B cell (primary cell): ENCODE results near the gene SEMA4F. TPM values are rescaled to one million over a fixed set of nuclear protein-coding genes. Genes with fewer than 3 reads are reported as not detected.

ENCODE experiments used
- ATAC-seq: fragments of 200-7000 bp; cut with Tn5 transposase; one replicate; pipeline ENCODE4 v1.10.0; 2021; ENCODE audit warnings: low read depth, mild to moderate bottlenecking, moderate number of reproducible peaks, moderate library complexity
- CTCF ChIA-PET: fragments of 350-600 bp; sonication (Branson Sonifier 250); formaldehyde crosslinking; loops from one replicate; lab custom pipeline; 2021; ENCODE audit warnings: antibody characterized with exemption, inconsistent platforms; lab: Charles Lee
- POLR2A ChIA-PET: fragments of 350-600 bp; sonication (Branson Sonifier 250); formaldehyde crosslinking; loops from one replicate; lab custom pipeline; 2021; ENCODE audit warnings: antibody characterized with exemption; lab: Charles Lee
- DNase-seq: peaks from one replicate; pipeline ENCODE4 v3.0.0; 2013
- H2AFZ ChIP-seq: 2 replicates; pipeline ENCODE4 v1.6.1; 2012; ENCODE audit warnings: mild to moderate bottlenecking, low read depth, low read length; ENCODE audit not compliant: insufficient read depth, poor library complexity, severe bottlenecking
- H3K27ac ChIP-seq, 2 donors: 1 replicate in 1 of 2; 2 replicates in 1 of 2; pipeline ENCODE4 v1.5.1; 2012 to 2013; ENCODE audit warnings: low read length in 2 of 2, mild to moderate bottlenecking in 2 of 2, moderate library complexity in 1 of 2
- H3K27me3 ChIP-seq, 4 experiments: fragments of 200-600 bp in 1 of 4; sonication (generic) in 1 of 4; replicated peaks in 1 of 4; 1 replicate in 2 of 4; 2 replicates in 2 of 4; pipeline versions ENCODE4 v1.6.1 to v1.7.0; 2013 to 2016; ENCODE audit warnings: low read length in 3 of 4, mild to moderate bottlenecking in 2 of 4, mixed read lengths in 1 of 4, moderate library complexity in 1 of 4; ENCODE audit not compliant: insufficient read depth in 4 of 4, control insufficient read depth in 3 of 4; ENCODE audit errors: control extremely low read depth in 1 of 4
- H3K36me3 ChIP-seq, 2 experiments: replicated peaks in 1 of 2; 1 replicate in 1 of 2; 2 replicates in 1 of 2; pipeline versions ENCODE4 v1.6.1 to v1.7.1; 2013; ENCODE audit warnings: low read length in 1 of 2; ENCODE audit not compliant: insufficient read depth in 2 of 2, control insufficient read depth in 1 of 2; ENCODE audit errors: control extremely low read depth in 1 of 2, extremely low read depth in 1 of 2
- H3K4me1 ChIP-seq, 2 donors: fragments of 200-600 bp in 1 of 2; sonication (generic) in 1 of 2; 1 replicate in 1 of 2; 2 replicates in 1 of 2; pipeline versions ENCODE4 v1.5.1 to v1.6.1; 2013 to 2017; ENCODE audit warnings: low read length in 2 of 2; ENCODE audit not compliant: control insufficient read depth in 2 of 2, insufficient read depth in 2 of 2
- H3K4me2 ChIP-seq: replicated peaks from 2 replicates; pipeline ENCODE3; 2012; ENCODE audit warnings: mild to moderate bottlenecking, low read depth, low read length; ENCODE audit not compliant: poor library complexity, severe bottlenecking
- H3K4me3 ChIP-seq, 5 experiments: fragments of 200-600 bp in 1 of 5; sonication (generic) in 1 of 5; 1 replicate in 3 of 5; 2 replicates in 2 of 5; pipeline versions ENCODE4 v1.5.1 to v1.7.0; 2011 to 2016; ENCODE audit warnings: low read length in 4 of 5, mild to moderate bottlenecking in 4 of 5, low read depth in 2 of 5, control low read depth in 1 of 5, moderate library complexity in 1 of 5; ENCODE audit not compliant: insufficient read depth in 1 of 5; ENCODE audit errors: control extremely low read depth in 1 of 5, extremely low read depth in 1 of 5
- H3K79me2 ChIP-seq: fragments of 200-600 bp; sonication (generic); one replicate; pipeline ENCODE4 v1.6.0; 2016; ENCODE audit warnings: low read length; ENCODE audit not compliant: control insufficient read depth, insufficient read depth
- H3K9ac ChIP-seq: fragments of 200-600 bp; sonication (generic); 2 replicates; pipeline ENCODE4 v1.6.1; 2017; ENCODE audit warnings: mild to moderate bottlenecking, low read length, moderate library complexity
- H3K9me3 ChIP-seq, 3 donors: one replicate each; pipeline versions ENCODE4 v1.6.1 to v1.7.1; 2013; ENCODE audit warnings: low read length in 2 of 3; ENCODE audit not compliant: control insufficient read depth in 2 of 3, insufficient read depth in 1 of 3; ENCODE audit errors: control extremely low read depth in 1 of 3
- H4K20me1 ChIP-seq: 2 replicates; pipeline ENCODE4 v1.6.0; 2012; ENCODE audit warnings: mild to moderate bottlenecking, low read length; ENCODE audit not compliant: insufficient read depth, control insufficient read depth, poor library complexity, severe bottlenecking
- H3K27ac Mint-ChIP-seq: one replicate; pipeline ENCODE4 v1.8.0; 2021; ENCODE audit warnings: mixed read lengths
- H3K27me3 Mint-ChIP-seq: one replicate; pipeline ENCODE4 v1.8.0; 2021; ENCODE audit warnings: mixed read lengths
- H3K4me1 Mint-ChIP-seq: one replicate; pipeline ENCODE4 v1.8.0; 2021; ENCODE audit warnings: mixed read lengths
- H3K4me3 Mint-ChIP-seq: one replicate; pipeline ENCODE4 v1.8.0; 2021; ENCODE audit warnings: mixed read lengths
- H3K9me3 Mint-ChIP-seq: one replicate; pipeline ENCODE4 v1.8.0; 2022; ENCODE audit warnings: mixed read lengths; ENCODE audit not compliant: insufficient read depth
- CTCF ChIP-seq: fragments of 200-600 bp; IDR thresholded peaks from one replicate; pipeline ENCODE4 v1.8.0; 2022; ENCODE audit warnings: antibody characterized with exemption, mild to moderate bottlenecking
- EZH2 ChIP-seq: IDR thresholded peaks from 2 replicates; pipeline ENCODE4 v1.6.1; 2012; ENCODE audit warnings: borderline replicate concordance, low read depth, mild to moderate bottlenecking, moderate library complexity, low read length; ENCODE audit not compliant: insufficient read depth, poor library complexity, severe bottlenecking
- WGBS: methylation state at CpG from one replicate; pipeline ENCODE4 v1.1.5; 2013; ENCODE audit warnings: missing lambda C conversion rate; ENCODE audit not compliant: insufficient coverage; 5-methylcytosine and 5-hydroxymethylcytosine counted together
- intact Hi-C: fragments of 100-400 bp; cut with micrococcal nuclease; formaldehyde crosslinking; loops from one replicate; pipeline ENCODE4 v1.10.0; 2022
- polyA plus RNA-seq: library from polyadenylated mRNA; depleted of rRNA; stranded (reverse); fragments of >200 nt; gene quantifications from 2 replicates; pipeline ENCODE4 v1.2.3, GENCODE V29; 2012
- total RNA-seq, 2 donors: library from RNA; stranded (reverse); fragments of 120-200 nt in 1 of 2; gene quantifications; 1 replicate in 1 of 2; 2 replicates in 1 of 2; pipeline versions ENCODE4 v1.2.3 to v1.2.4, GENCODE V29; 2013 to 2022

SEMA4F gene
- total and polyA plus RNA-seq, 2 donors (not counting 1 experiment from before 2014, with no cell fraction given) = 5.4 to 19.3 TPM

- ATAC-seq (no peak), DNase-seq (no peak)
- H3K4me3 Mint-ChIP-seq = no peak overlapping the region
- H3K27ac Mint-ChIP-seq = no peak overlapping the region
- no peaks in the 10 kb centered on the region for H4K20me1 ChIP-seq
- H3K27me3 Mint-ChIP-seq = peaks cover 11% of the 10 kb centered on the region
- 89% methylated on average over 3 of the region's 4 CpGs for WGBS
- no peak for TF ChIP-seq EZH2
- no peak for TF ChIP-seq CTCF
- intact Hi-C loops = no loop called here
- H3K4me1 ChIP-seq = peaks cover 0 to 5% of the 10 kb centered on the region in 2 donors
- no peak overlapping the region for H3K9ac ChIP-seq
- no peak overlapping the region for H3K4me2 ChIP-seq
- ChIA-PET CTCF (interaction anchor here (3.2 kb wide), 1 partner anchor 11 kb away, joined by 13 read pairs; no protein-coding TSS in a partner anchor), POLR2A (no interaction called here)
- H3K4me1 Mint-ChIP-seq = peaks cover 8% of the 10 kb centered on the region
- H3K27me3 ChIP-seq = no peaks in the 10 kb centered on the region
- H3K4me3 ChIP-seq = no peak overlapping the region
- H3K79me2 ChIP-seq = no peaks in the 10 kb centered on the region
- no peak overlapping the region for H3K27ac ChIP-seq
- no peaks in the 10 kb centered on the region for H3K36me3 ChIP-seq
- H3K9me3 ChIP-seq = peaks cover 0 to 1% (median 0%) of the 10 kb centered on the region in 3 donors
- H3K9me3 Mint-ChIP-seq = no peaks in the 10 kb centered on the region
- H2AFZ ChIP-seq = no peak overlapping the region
These were observed 48.1 kb downstream of the SEMA4F start for GRCh38 chr2:74702001-74702715.

GRCh38 chr2:74703373-74703772, 49.3 kb downstream of the SEMA4F start:
- ChIA-PET CTCF (interaction anchor here (0.8 to 3.2 kb wide), 4 partner anchors 10 to 171 kb away, joined by 3 to 13 read pairs (median 3); no protein-coding TSS in a partner anchor), POLR2A (interaction anchor here (0.5 kb wide), 1 partner anchor 196 kb away, joined by 3 read pairs; the partner anchor contains the start of gene PCGF1)
- no peaks in the 10 kb centered on the region for H3K79me2 ChIP-seq
- intact Hi-C loops = no loop called here
- no peak overlapping the region for H3K27ac ChIP-seq
- Mint-ChIP-seq H3K9me3 (no peaks in the 10 kb centered on the region), H3K27ac (no peak overlapping the region), H3K4me1 (peaks cover 8% of the 10 kb centered on the region), H3K27me3 (peaks cover 15% of the 10 kb centered on the region), H3K4me3 (no peak overlapping the region)
- H3K4me2 ChIP-seq = no peak overlapping the region
- H2AFZ ChIP-seq = no peak overlapping the region
- H4K20me1 ChIP-seq = no peaks in the 10 kb centered on the region
- TF ChIP-seq CTCF (no peak), EZH2 (no peak)
- no peaks in the 10 kb centered on the region for H3K36me3 ChIP-seq
- DNase-seq = no peak
- no peak overlapping the region for H3K4me3 ChIP-seq
- ATAC-seq = no peak
- H3K9me3 ChIP-seq = peaks cover 0 to 1% (median 0%) of the 10 kb centered on the region in 3 donors
- H3K9ac ChIP-seq = no peak overlapping the region
- H3K4me1 ChIP-seq = peaks cover 0 to 5% of the 10 kb centered on the region in 2 donors
- 100% methylated on average over 3 of the region's 6 CpGs for WGBS
- H3K27me3 ChIP-seq = no peaks in the 10 kb centered on the region
